HepG2 (cell line): ENCODE results near the gene SESN3. TPM values are rescaled to one million over a fixed set of nuclear protein-coding genes. Genes with fewer than 3 reads are reported as not detected.

Experiments
- ATAC-seq: fragments of 200-7000 bp; cut with Tn5 transposase; 3 replicates; pipeline ENCODE4 v1.9.1; 2020; ENCODE audit warnings: mild to moderate bottlenecking, moderate library complexity
- BruUV-seq: library from RNA; stranded (reverse); fragments of 400-500 nt; replicated peaks from 2 replicates; lab custom pipeline; 2021; lab: Mats Ljungman, UMichigan
- CTCF ChIA-PET: fragments of 300-600 bp; formaldehyde crosslinking; extraction: SDS; loops from one replicate; lab custom pipeline; 2021; ENCODE audit warnings: low total read pairs, inconsistent platforms, low intra/inter-chr PET ratio; lab: Yijun Ruan, JAX
- POLR2A ChIA-PET: fragments of 350-600 bp; sonication (Branson Sonifier 250); formaldehyde crosslinking; loops from one replicate; lab custom pipeline; 2020; ENCODE audit warnings: antibody characterized with exemption, inconsistent platforms; lab: Yijun Ruan, JAX
- DNase-seq: peaks from one replicate; pipeline ENCODE4 v3.0.0-alpha.2; 2015; ENCODE audit warnings: low spot score
- FAIRE-seq: peaks from 3 replicates; lab custom pipeline; 2011; peaks lifted over from hg19 to GRCh38; lab: Jason Lieb, UNC
- H2AFZ ChIP-seq: one replicate; pipeline ENCODE4 v1.6.1; 2011; ENCODE audit warnings: low read length, inconsistent platforms
- H3K27ac ChIP-seq: fragments of 300-600 bp; 3 replicates; pipeline ENCODE4 v1.8.0; 2011; ENCODE audit warnings: mixed run types, mild to moderate bottlenecking, mixed read lengths, low read length, inconsistent platforms; ENCODE audit not compliant: insufficient read depth; ENCODE audit errors: extremely low read length
- H3K27me3 ChIP-seq, 2 experiments: fragments of 200-600 bp in 1 of 2; 2 replicates in 1 of 2; 3 replicates in 1 of 2; pipeline versions ENCODE4 v1.6.0 to v1.8.0; 2011; ENCODE audit warnings: low read length in 2 of 2, mild to moderate bottlenecking in 2 of 2, moderate library complexity in 2 of 2, inconsistent platforms in 1 of 2; ENCODE audit not compliant: insufficient read depth in 2 of 2, control insufficient read depth in 1 of 2
- H3K36me3 ChIP-seq, 2 experiments: fragments of 200-600 bp in 1 of 2; replicated peaks in 1 of 2; 2 replicates in 1 of 2; 3 replicates in 1 of 2; pipeline versions ENCODE4 v1.5.1 to v1.8.0; 2011; ENCODE audit warnings: low read length in 2 of 2, inconsistent platforms in 1 of 2; ENCODE audit not compliant: insufficient read depth in 2 of 2, control insufficient read depth in 1 of 2
- H3K4me1 ChIP-seq: 2 replicates; pipeline ENCODE4 v1.5.1; 2012; ENCODE audit warnings: low read length, inconsistent platforms; ENCODE audit not compliant: insufficient read depth
- H3K4me2 ChIP-seq: 2 replicates; pipeline ENCODE4 v1.6.0; 2011; ENCODE audit warnings: low read depth, low read length, inconsistent platforms
- H3K4me3 ChIP-seq, 3 experiments: fragments of 200-600 bp in 1 of 3; sonication (generic), shearing (Covaris generic) in 1 of 3; replicated peaks in 1 of 3; 2 replicates each; pipeline ENCODE4 v1.5.1; 2011 to 2016; ENCODE audit warnings: low read length in 3 of 3, inconsistent platforms in 2 of 3, low read depth in 2 of 3, mild to moderate bottlenecking in 2 of 3, control low read depth in 1 of 3, mixed read lengths in 1 of 3; ENCODE audit not compliant: insufficient read depth in 1 of 3
- H3K79me2 ChIP-seq: one replicate; pipeline ENCODE4 v1.6.1; 2011; ENCODE audit warnings: low read length, inconsistent platforms; ENCODE audit not compliant: insufficient read depth
- H3K9ac ChIP-seq: 2 replicates; pipeline ENCODE4 v1.6.0; 2011; ENCODE audit warnings: mild to moderate bottlenecking, low read depth, low read length, inconsistent platforms; ENCODE audit not compliant: insufficient read depth
- H3K9me3 ChIP-seq: 2 replicates; pipeline ENCODE4 v1.5.1; 2012; ENCODE audit warnings: mild to moderate bottlenecking, low read length
- H4K20me1 ChIP-seq: 2 replicates; pipeline ENCODE4 v1.6.0; 2011; ENCODE audit warnings: inconsistent platforms, mild to moderate bottlenecking, low read length, moderate library complexity; ENCODE audit not compliant: insufficient read depth
- FOXO1 ChIP-seq: sonication (generic); formaldehyde crosslinking; IDR thresholded peaks from 2 replicates; pipeline ENCODE4 v1.4.0; 2020; ENCODE audit warnings: missing genetic modification reagents
- JUN ChIP-seq: sonication (generic); formaldehyde crosslinking; IDR thresholded peaks from 2 replicates; pipeline ENCODE4 v1.4.0; 2020; ENCODE audit warnings: mild to moderate bottlenecking, missing genetic modification reagents
- KLF9 ChIP-seq: IDR thresholded peaks from 2 replicates; pipeline ENCODE4 v1.6.1; 2016; ENCODE audit warnings: low read depth
- MAFG ChIP-seq: sonication (generic); formaldehyde crosslinking; IDR thresholded peaks from 2 replicates; pipeline ENCODE4 v1.5.1; 2020; ENCODE audit warnings: mild to moderate bottlenecking, missing genetic modification reagents
- NFKB2 ChIP-seq: sonication (generic); formaldehyde crosslinking; IDR thresholded peaks from 2 replicates; pipeline ENCODE4 v1.4.0; 2020; ENCODE audit warnings: missing genetic modification reagents, borderline replicate concordance
- NRL ChIP-seq: sonication (generic); formaldehyde crosslinking; IDR thresholded peaks from 2 replicates; pipeline ENCODE4 v1.5.0; 2020; ENCODE audit warnings: missing genetic modification reagents, mild to moderate bottlenecking, moderate library complexity, borderline replicate concordance
- PITX1 ChIP-seq: sonication (generic); formaldehyde crosslinking; IDR thresholded peaks from 2 replicates; pipeline ENCODE4 v1.5.1; 2020; ENCODE audit warnings: mild to moderate bottlenecking, missing genetic modification reagents
- SMARCC2 ChIP-seq: fragments of 450-650 bp; IDR thresholded peaks from 2 replicates; pipeline ENCODE4 v1.6.1; 2017; ENCODE audit warnings: antibody characterized with exemption, mild to moderate bottlenecking
- SOX13 ChIP-seq, 3 experiments: fragments of 450-650 bp in 1 of 3; sonication (generic) in 1 of 3; formaldehyde crosslinking in 1 of 3; IDR thresholded peaks in 2 of 3; conservative IDR thresholded peaks in 1 of 3; 2 replicates each; pipeline versions ENCODE4 v1.5.0 to v1.6.1; 2016 to 2020; ENCODE audit warnings: antibody characterized with exemption in 1 of 3, mild to moderate bottlenecking in 1 of 3, missing compliant biosample characterization in 1 of 3, missing genetic modification reagents in 1 of 3, moderate library complexity in 1 of 3
- THAP8 ChIP-seq: sonication (generic); formaldehyde crosslinking; IDR thresholded peaks from 2 replicates; pipeline ENCODE4 v1.5.1; 2020; ENCODE audit warnings: missing genetic modification reagents, mild to moderate bottlenecking, borderline replicate concordance
- THYN1 ChIP-seq: sonication (generic); formaldehyde crosslinking; IDR thresholded peaks from 2 replicates; pipeline ENCODE4 v1.8.1; 2023; ENCODE audit warnings: low read depth, mild to moderate bottlenecking, moderate library complexity, missing genetic modification reagents, borderline replicate concordance
- ZKSCAN5 ChIP-seq: sonication (generic); formaldehyde crosslinking; IDR thresholded peaks from 2 replicates; pipeline ENCODE4 v1.5.1; 2020; ENCODE audit warnings: mild to moderate bottlenecking, missing genetic modification reagents
- ZNF207 ChIP-seq: fragments of 450-650 bp; IDR thresholded peaks from 2 replicates; pipeline ENCODE4 v1.6.1; 2016; ENCODE audit warnings: antibody characterized with exemption, borderline replicate concordance
- ZNF251 ChIP-seq: sonication (generic); formaldehyde crosslinking; IDR thresholded peaks from 2 replicates; pipeline ENCODE4 v1.9.0; 2021; ENCODE audit warnings: mild to moderate bottlenecking, missing genetic modification reagents
- ZNF282 ChIP-seq: fragments of 450-650 bp; IDR thresholded peaks from 2 replicates; pipeline ENCODE4 v1.6.1; 2018; ENCODE audit not compliant: partially characterized antibody
- ZNF296 ChIP-seq: sonication (generic); formaldehyde crosslinking; conservative IDR thresholded peaks from 2 replicates; pipeline ENCODE4 v1.5.0; 2020; ENCODE audit warnings: mild to moderate bottlenecking, missing genetic modification reagents
- ZNF549 ChIP-seq: sonication (generic); formaldehyde crosslinking; IDR thresholded peaks from 2 replicates; pipeline ENCODE4 v1.5.0; 2020; ENCODE audit warnings: missing genetic modification reagents
- ZNF674 ChIP-seq: sonication (generic); formaldehyde crosslinking; IDR thresholded peaks from 2 replicates; pipeline ENCODE4 v1.5.0; 2020; ENCODE audit warnings: low read depth, mild to moderate bottlenecking, missing genetic modification reagents
- ZNF7 ChIP-seq: IDR thresholded peaks from 2 replicates; pipeline ENCODE4 v1.6.1; 2016; ENCODE audit warnings: missing biosample characterization, missing genetic modification reagents
- WGBS: methylation state at CpG from one replicate; pipeline ENCODE4 v1.1.6; 2017; ENCODE audit warnings: low lambda C conversion rate; 5-methylcytosine and 5-hydroxymethylcytosine counted together
- in situ Hi-C: cut with HindIII; loops from 2 replicates; pipeline ENCODE4 v1.10.0; 2017; ENCODE audit warnings: low pct_unique_long_range_greater_than_20kb; ENCODE audit not compliant: extremely low pct_ligation_motif_present
- intact Hi-C: fragments of 100-400 bp; cut with micrococcal nuclease; formaldehyde crosslinking; loops from one replicate; pipeline ENCODE4 v1.10.0; 2022; ENCODE audit not compliant: unreplicated experiment
- polyA plus RNA-seq, 8 experiments: library from polyadenylated mRNA; depleted of rRNA in 3 of 8; stranded (reverse) in 7 of 8; unstranded in 1 of 8; fragments of >200 nt; fragmentation: Illumina TruSeq in 4 of 8; extraction: Trizol in 4 of 8; gene quantifications; 2 replicates each; pipeline versions ENCODE4 v1.2.1 to v1.2.3, GENCODE V29; 2011 to 2016; ENCODE audit warnings: low read depth in 4 of 8, missing spikeins in 1 of 8, mixed read lengths in 1 of 8; ENCODE audit not compliant: insufficient read depth in 1 of 8
- total RNA-seq, 5 experiments: library from RNA; depleted of rRNA; stranded (reverse); fragments of >200 nt; fragmentation: Illumina TruSeq; extraction: Trizol; gene quantifications; 2 replicates each; pipeline ENCODE4 v1.2.3, GENCODE V29; 2016; ENCODE audit warnings: low read depth in 1 of 5
- TF ChIP-seq, protein P1 (sequence below): IDR thresholded peaks from 2 replicates; pipeline ENCODE4 v1.6.1; 2012; ENCODE audit warnings: inconsistent platforms
- TF ChIP-seq, protein P2 (sequence below): sonication (generic); formaldehyde crosslinking; IDR thresholded peaks from 2 replicates; pipeline ENCODE4 v1.4.0; 2020; ENCODE audit warnings: mild to moderate bottlenecking, missing genetic modification reagents

The SESN3 gene
- total and polyA plus RNA-seq, 2 of the 13 experiments (the other 11 are each of a cell fraction or from before 2014, with no cell fraction given), result 0.53 to 0.86 TPM

GRCh38 chr11:95245581-95245980 lies 14.6 kb upstream of the SESN3 start:
- Histone ChIP-seq H2AFZ (no peak overlapping the region), H3K27me3 (no peaks in the 10 kb centered on the region), H3K4me3 (no peak overlapping the region), H3K79me2 (no peaks in the 10 kb centered on the region), H4K20me1 (no peaks in the 10 kb centered on the region), H3K27ac (no peak overlapping the region), H3K9ac (no peak overlapping the region)
- intact Hi-C loops (no loop called here), in situ Hi-C loops (loop anchor here (25.0 kb wide), 1 partner anchor 158 kb away; the partner anchor contains the start of gene ENDOD1)
- POLR2A ChIA-PET, result no interaction called here
- 77% methylated on average over 1 of the region's 1 CpG for WGBS
- DNase-seq, result no peak
- BruUV-seq, result no TSS peak
- no peak for FAIRE-seq
- TF ChIP-seq THYN1 (CRISPR knock-in tag) (no peak), ZNF7 (no peak), NRL (CRISPR knock-in tag) (no peak), NFKB2 (CRISPR knock-in tag) (no peak), ZNF282 (no peak), FOXO1 (CRISPR knock-in tag) (no peak), ZNF674 (CRISPR knock-in tag) (no peak), ZNF296 (CRISPR knock-in tag) (no peak), JUN (CRISPR knock-in tag) (no peak)
- TF ChIP-seq, protein P1, sequence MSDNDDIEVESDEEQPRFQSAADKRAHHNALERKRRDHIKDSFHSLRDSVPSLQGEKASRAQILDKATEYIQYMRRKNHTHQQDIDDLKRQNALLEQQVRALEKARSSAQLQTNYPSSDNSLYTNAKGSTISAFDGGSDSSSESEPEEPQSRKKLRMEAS, result no peak
- TF ChIP-seq, all 625 proteins: peak for 0
- H3K36me3 ChIP-seq, result no peaks in the 10 kb centered on the region
- H3K9me3 ChIP-seq, result no peaks in the 10 kb centered on the region
- H3K4me1 ChIP-seq, result no peaks in the 10 kb centered on the region
- ATAC-seq, result no peak
- H3K4me2 ChIP-seq, result no peak overlapping the region
- CTCF ChIA-PET, result no interaction called here

DNA sequence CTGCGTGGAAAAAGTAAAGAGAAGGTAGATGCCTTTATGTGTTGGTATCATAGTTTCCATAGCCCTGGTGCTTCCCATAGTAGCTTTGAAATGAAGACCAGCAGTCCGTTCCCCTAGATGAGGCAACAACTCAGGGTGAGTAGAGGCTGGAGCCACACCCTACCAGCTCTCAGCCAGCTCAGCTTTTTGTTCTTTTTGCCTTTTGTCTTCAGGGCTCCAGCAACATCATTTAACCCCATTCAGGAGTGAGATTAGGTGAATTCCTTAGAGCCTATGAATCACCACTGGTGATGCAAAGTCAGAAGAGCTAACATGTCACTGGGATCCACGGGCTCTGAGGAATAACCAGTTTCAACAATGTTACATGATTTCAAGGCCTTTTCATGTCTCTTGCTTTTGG lies 14.0 kb upstream of the SESN3 start:
- no peak overlapping the region for H3K4me2 ChIP-seq
- BruUV-seq, result no TSS peak
- H3K9ac ChIP-seq, result no peak overlapping the region
- DNase-seq (no peak), ATAC-seq (no peak), FAIRE-seq (no peak)
- ChIA-PET CTCF (no interaction called here), POLR2A (no interaction called here)
- no peak overlapping the region for H3K27ac ChIP-seq
- H3K4me3 ChIP-seq, result no peak overlapping the region
- intact Hi-C loops, result no loop called here
- H2AFZ ChIP-seq, result no peak overlapping the region
- H3K4me1 ChIP-seq, result no peaks in the 10 kb centered on the region
- in situ Hi-C loops, result loop anchor here (25.0 kb wide), 1 partner anchor 158 kb away; the partner anchor contains the start of gene ENDOD1
- H3K9me3 ChIP-seq, result no peaks in the 10 kb centered on the region
- H3K27me3 ChIP-seq, result no peaks in the 10 kb centered on the region
- no peaks in the 10 kb centered on the region for H4K20me1 ChIP-seq
- no peaks in the 10 kb centered on the region for H3K36me3 ChIP-seq
- H3K79me2 ChIP-seq, result no peaks in the 10 kb centered on the region
- WGBS, result 4% methylated on average over 2 of the region's 3 CpGs
- TF ChIP-seq ZNF251 (no peak), ZNF207 (no peak), MAFG (CRISPR knock-in tag) (no peak), THAP8 (no peak), KLF9 (CRISPR knock-in tag) (no peak), SMARCC2 (no peak), SOX13 (IDR thresholded peaks at IDR 0.05) (no peak), SOX13 (CRISPR knock-in tag; conservative IDR thresholded peaks at IDR 0.05 in 1 of 2, IDR thresholded peaks at IDR 0.05 in 1 of 2) (no peak), ZNF549 (CRISPR knock-in tag) (no peak), PITX1 (CRISPR knock-in tag) (no peak), ZKSCAN5 (CRISPR knock-in tag) (no peak)
- TF ChIP-seq, protein P2, sequence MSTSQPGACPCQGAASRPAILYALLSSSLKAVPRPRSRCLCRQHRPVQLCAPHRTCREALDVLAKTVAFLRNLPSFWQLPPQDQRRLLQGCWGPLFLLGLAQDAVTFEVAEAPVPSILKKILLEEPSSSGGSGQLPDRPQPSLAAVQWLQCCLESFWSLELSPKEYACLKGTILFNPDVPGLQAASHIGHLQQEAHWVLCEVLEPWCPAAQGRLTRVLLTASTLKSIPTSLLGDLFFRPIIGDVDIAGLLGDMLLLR (CRISPR knock-in tag), result no peak
